GM21825 (cell line): ENCODE results near the gene DQX1.
"Not testable (repeated sequence)": the region's sequence is repeated elsewhere in the genome, so short reads cannot be mapped to it uniquely, and the experiment has no call there.

ENCODE experiments used
- ATAC-seq: cut with Tn5 transposase; IDR thresholded peaks from one replicate; pipeline ENCODE4 v1.9.1; 2021; ENCODE audit warnings: mild to moderate bottlenecking, moderate library complexity; ENCODE audit not compliant: unreplicated experiment

Gene DQX1

DNA sequence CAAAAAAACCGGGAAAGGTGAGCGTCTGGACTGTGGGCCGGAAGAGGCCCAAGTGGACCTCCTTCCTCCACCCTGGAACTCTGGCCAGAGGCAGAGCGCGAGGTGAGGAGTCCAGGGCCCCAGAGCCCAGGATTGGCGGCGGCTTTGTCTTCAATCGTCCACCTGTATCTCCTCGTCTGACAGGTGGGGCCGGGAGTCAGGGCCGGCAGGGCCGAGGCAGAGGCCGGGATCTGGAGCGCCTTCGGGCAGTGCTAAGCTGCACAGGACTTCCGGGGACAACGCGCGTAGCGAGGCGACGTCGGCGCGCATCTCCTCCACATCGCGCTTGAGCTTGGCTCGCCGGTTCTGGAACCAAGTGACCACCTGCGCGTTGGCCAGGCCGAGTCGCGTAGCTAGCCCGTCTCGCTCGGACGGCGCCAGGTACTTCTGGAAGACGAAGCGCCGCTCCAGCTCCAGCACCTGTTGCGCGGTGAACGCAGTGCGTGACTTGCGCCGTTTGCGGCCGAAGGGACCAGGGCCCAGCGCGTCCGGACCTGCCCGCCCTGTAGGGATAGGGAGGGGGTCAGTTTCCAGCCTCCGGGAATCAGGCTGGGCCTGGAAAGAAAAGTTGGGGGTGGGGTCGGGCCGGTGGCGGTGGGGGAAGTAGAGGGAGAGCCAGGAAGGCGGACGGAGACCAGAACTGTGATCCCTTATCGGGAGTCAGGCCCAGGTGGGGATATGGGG, 28.1 kb downstream of the DQX1 start:
- no peak for ATAC-seq

GRCh38 chr2:74496997-74497776, 28.8 kb downstream of the DQX1 start:
- ATAC-seq = no peak

DNA sequence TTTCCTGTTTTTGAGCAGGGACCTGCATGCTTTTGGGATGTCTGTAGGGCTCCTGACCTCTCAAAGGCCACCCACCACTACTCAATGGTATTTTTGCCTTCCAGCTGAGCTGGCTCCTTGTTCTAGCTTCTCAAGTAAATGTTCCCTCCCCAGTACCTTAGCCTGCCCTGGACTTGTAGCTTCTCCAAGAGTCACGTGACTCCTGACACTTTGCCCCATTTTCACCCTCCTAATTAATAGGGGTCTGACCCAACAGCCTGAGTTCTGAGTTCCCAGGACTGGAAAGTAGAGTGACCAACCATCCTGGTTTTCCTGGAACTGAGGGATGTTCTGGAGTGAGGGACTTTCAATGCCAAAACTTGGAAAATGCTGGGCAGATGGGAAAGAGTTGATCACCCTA, 30.6 kb downstream of the DQX1 start:
- ATAC-seq = no peak

DNA sequence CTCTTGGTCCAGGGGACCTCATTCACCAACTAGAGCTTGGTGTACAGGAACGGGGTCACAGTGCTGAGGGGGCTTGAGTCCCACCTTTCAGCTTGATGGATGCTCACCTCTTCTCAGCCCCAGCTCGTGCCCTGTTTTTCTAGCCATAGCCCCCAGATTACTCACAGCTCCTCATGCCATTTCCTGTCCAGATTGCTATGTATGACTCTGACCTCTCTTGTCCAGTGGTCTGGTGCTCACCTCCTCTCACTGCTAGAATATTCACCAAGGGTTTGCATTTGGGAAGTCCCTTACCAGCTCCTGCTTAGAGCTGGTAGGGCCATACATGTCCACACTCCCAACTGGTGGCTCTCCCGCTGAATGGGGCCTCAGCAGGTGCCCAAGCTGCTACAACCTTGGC, 32.5 kb downstream of the DQX1 start:
- no peak for ATAC-seq

GRCh38 chr2:74491648-74492544, 34.1 kb downstream of the DQX1 start:
- ATAC-seq = no peak

DNA sequence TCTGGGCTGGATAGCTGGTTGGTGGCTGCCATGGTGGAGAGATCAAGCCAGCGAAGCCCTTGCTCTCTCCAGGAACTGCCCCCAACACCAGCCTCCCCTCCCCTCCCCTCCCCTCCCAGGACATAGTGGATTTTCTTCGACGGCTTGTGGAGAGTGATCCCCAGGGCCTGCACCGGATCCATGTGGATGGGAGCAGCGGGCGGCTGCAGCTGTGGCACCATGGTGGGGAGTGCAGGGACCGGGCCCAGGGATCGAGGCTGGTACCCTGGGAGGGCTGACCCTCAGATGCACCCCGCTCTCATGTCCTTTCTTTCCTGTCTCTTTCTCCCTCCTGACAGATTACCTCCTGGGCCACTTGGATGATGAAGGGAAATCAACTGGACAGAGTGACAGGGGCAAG, 36.1 kb downstream of the DQX1 start:
- no peak for ATAC-seq

DNA sequence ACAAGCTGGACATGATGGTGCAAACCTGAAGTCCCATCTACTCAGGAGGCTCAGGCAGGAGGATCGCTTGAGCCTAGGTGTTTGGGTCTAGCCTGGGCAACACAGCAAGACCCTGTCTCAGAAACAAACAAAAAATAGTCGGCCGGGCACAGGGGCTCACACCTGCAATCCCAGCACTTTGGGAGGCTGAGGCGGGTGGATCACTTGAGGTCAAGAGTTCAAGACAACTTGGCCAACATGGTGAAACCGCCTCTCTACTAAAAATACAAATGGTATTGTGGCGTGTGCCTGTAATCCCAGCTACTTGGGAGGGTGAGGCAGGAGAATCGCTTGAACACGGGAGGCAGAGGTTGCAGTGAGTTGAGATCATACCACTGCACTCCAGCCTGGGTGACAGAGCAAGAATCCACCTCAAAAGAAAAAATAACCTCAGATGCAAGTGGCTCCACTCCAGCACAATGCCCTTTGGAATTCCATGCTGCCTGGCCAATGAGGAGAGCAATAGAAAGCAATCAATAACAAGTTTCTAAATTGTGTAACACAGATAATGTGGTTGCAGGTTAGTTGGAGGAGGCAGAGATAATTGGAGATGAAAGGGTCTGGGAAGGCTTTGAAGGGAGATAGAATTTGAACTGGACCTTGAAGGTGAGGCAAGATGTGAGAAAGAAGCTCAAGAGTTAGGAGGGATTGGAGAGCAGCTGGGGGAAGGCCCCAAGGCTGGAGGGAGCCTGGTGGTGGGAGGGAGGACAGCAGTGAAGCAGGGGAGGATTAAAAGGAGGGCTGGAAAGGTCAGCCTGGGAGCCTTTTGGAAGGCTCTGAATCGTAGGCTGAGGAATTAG, 37.2 kb downstream of the DQX1 start:
- no peak for ATAC-seq

GRCh38 chr2:74486141-74486540, 39.9 kb downstream of the DQX1 start:
- ATAC-seq = no peak

GRCh38 chr2:74483675-74484164, 42.3 kb downstream of the DQX1 start:
- ATAC-seq = not testable (repeated sequence)

DNA sequence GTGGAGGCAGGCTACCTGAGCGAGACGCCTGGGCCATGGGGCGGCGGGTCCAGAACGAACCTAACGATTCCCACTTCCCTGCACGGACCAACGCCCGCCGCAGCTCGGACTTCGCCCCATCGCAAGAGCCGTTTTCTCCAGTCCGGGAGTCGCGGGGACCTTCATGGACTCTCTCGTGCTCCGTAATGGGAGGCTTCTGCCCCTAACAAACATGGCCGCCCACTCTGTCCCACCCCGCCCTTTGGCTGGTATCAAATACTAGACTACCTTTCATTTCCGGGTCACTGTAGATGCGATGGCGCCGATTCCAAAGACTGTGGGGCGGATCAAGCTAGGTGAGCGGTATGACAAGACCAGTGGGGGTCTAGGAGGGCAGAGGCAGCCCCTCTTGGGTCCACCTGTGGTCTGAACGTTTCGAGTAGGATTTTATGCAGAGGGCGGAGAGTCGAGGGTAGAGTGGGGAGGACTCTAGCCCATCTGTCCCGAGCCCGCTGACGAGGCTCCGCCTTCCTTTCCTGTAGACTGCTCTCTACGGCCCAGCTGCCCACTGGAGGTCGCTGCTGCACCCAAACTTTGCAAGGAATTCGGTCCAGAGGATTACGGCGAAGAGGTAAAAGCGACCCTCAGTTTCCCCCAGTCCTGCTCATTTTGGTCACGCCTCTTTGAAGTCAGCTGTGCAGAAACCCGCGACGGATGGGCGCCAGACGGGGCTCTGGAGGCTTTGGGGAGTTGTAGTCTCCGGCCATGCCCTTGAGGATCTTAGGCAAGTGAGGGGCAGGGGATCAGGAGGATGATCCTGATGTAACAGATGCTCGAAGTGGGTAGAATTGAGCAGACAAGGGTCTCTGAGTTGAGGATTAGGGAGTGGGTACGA, 43.0 kb downstream of the DQX1 start, which contains the start of the genes CCDC142 and TTC31:
Gene CCDC142 (minus strand): TSS at position 198 of the 874 bp plus-strand sequence. CDS start 161 bp downstream, at position 37.
Gene TTC31 (plus strand): TSS at position 281 of the 874 bp plus-strand sequence. CDS start 15 bp downstream, at position 296.
- peak; percentile 87 for ATAC-seq

DNA sequence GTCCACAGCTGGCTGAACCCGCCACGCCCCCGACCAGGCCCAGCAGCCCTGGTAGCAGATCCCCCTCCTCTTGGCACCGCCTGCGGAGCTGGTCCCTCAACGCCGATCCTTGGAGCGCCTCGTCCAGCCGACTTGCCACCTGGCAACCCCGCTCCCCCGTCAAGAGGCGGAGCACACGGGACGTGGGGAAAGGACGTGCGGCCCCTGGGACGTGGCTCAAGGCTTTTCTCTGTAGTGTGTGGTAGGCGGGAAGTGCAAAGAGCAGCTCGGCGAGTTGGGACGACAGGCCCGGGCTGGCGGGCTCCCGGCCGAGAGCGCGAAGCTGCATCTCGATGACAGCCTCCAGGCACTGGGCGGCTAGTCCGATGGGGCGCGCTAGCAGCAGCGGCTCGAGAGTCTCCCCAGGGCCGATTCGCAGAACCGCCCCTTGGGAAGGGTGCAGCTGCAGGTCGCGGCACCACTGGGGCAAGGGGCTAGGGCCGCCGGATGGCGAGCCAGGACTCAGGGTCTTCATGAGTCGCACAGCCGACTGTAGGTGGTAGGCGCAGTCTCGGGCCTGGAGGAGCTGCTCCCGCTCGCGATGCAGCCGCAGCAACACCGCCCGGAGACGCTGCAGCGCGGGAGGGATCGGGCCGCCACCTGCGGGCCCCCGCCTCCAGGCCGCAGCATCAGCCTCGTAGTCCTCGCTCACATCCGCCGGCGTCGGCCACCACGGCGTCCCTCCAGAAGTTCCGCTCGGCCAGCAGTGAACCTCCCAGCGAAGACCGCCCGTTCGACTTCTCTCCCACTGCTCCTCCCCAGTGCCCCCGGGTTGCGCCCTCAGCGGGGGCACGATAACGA, 43.9 kb downstream of the DQX1 start:
- peak; percentile 39 for ATAC-seq

GRCh38 chr2:74481431-74481830, 44.6 kb downstream of the DQX1 start:
- no peak for ATAC-seq

DNA sequence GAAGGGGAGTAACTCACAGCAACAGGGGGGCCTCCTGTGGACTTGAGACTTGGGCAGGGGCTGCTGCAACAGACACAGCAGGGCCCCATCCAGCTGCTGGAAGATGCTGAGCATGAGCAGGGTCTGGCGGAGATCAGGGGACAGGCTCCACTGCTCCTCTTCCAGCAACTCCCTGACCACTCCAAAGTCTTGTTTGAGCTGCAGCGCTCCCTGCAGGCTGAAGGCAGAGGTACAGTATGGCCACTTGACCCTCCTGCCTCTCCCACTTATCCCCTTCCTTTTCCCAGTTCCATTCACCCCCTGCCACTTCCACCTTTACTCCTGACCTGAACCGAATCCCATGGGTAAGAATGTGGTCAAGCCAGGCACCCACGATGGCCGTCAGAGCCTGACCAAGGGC, 51.1 kb downstream of the DQX1 start:
- ATAC-seq = no peak

GRCh38 chr2:74474481-74474880, 51.5 kb downstream of the DQX1 start:
- ATAC-seq = no peak

- ATAC-seq = no peak
Observed at GRCh38 chr2:74472945-74473258, 53.1 kb downstream of the DQX1 start.

DNA sequence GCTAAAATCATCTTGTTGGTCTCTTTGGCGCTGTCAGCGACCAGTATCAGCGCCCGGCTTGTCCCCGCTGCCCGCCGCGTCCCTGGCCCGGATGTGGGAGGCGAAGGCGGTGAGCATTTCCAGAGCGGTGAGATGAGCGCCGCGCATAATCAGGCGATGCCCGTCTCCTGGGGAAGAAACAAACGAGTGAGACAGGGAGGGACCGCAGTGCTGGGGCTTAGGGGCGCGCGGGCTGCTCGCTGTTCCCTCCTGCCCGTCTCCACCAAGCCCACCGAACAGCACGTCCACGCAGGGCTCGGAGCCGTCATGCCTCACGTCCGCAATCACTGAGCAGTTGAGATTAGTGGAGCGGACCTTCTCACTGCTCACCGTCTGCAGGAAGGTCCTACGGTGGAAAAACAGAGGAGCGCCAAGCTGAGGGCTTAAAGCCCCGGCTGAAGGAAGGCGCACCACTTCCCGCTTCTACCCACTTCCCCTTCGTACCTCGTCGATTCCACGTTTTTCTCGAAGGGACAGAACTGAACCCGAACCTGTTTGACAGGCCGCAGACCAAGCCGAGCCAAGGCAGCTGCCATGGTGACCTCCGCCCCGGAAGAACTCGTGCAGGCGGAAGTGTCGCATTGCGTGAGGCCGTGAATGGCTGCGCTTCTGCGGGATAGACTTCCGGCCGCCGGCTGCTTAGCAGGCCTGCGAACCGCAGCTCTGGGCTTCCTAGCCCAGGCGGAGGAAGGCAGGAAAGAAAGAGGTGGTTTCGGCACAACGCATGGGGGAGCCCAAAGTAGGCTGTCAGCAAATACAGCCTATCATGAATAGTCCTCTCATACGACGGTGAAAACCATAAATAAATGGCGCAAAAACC, 53.7 kb downstream of the DQX1 start, which contains the start of gene MRPL53:
Gene MRPL53 (minus strand): TSS at position 595 of the 859 bp plus-strand sequence. CDS start 20 bp downstream, at position 575.
- ATAC-seq = peak; percentile 84

DNA sequence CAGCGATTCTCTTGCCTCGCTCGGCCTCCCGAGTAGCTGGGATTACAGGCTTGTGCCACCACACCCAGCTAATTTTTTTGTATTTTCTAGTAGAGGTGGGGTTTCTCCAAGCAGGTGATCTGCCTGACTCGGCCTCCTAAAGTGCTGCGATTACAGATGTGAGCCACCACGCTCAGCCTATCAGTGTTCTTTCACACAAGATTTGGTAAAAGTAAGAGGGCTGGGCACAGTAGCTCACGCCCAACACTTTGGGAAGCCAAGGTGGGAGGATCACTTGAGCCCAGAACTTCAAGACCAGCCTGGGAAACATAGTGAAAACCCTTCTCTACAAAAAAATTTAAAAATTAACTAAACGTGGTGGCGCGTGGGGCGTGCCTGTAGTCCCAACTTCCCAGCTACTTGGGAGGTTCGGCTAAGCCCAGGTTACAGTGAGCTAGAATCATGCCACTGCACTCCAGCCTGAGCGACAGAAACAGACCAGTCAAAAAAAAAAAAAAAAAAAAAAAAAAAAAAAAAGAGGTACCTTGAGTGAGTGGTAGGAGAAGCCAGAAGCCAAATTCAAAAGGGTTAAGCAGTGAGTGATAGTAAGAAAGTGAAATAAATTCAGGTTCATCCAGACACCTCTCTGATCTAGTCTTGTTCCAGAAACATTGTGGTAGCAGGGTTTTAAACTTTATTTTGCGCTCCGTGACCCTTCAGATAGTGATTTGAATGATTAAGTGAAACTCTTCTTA, 54.5 kb downstream of the DQX1 start:
- ATAC-seq = no peak
